ENCODE data around the gene TAS2R16. TPM values are rescaled to one million over a fixed set of nuclear protein-coding genes. Genes with fewer than 3 reads are reported as not detected.
"Not testable (repeated sequence)": the region's sequence is repeated elsewhere in the genome, so short reads cannot be mapped to it uniquely, and the experiment has no call there.

Gene TAS2R16
- total and polyA plus RNA-seq, 5 experiments from 2014 or later: not detected

DNA sequence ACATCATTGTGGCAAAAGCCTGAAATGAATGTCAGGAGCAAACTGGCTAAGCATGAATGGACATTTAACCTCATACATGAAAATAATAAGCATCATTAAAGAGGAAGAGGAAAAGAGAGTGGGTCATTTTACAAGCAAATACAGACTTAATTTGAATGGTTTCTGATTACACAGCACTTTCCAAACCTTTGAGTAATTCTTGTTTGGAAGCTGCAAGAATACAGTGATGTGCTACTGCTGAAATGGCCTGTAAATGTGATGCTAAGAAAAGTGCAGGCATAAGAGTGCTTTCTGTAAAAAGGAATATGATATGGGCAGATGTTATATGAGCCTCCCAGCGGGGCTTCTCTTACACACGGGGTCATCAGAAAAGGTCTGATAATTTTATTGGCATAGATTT is 30.2 kb downstream of the TAS2R16 start:
- POLR2A ChIA-PET: no interaction called here
- no peaks in the 10 kb centered on the region for H3K4me1 Mint-ChIP-seq
- H3K4me3 Mint-ChIP-seq: no peak overlapping the region
- H3K27me3 Mint-ChIP-seq: no peaks in the 10 kb centered on the region
- peaks cover 0 to 11% (median 0%) of the 10 kb centered on the region in 9 donors for H3K9me3 Mint-ChIP-seq
- no peak overlapping the region for H3K27ac Mint-ChIP-seq
- DNase-seq (no peak), ATAC-seq (no peak)
- H3K36me3 Mint-ChIP-seq: no peaks in the 10 kb centered on the region

DNA sequence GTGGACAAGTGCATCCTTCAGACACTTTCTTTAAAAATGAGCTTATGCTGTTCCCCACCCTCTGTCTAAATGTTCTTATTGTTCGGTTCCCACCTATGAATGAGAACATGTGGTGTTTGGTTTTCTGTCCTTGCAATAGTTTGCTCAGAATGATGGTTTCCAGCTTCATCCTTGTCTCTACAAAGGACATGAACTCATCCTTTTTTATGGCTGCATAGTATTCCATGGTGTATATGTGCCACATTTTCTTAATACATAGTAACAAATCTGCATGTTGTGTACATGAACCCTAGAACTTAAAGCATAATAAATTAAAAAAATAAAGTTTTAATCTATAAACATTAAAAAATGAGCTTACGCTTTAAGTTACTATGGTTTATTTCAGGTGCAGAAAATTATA is 41.8 kb downstream of the TAS2R16 start:
- H3K27ac Mint-ChIP-seq, H3K36me3 Mint-ChIP-seq, H3K4me1 Mint-ChIP-seq, ATAC-seq, POLR2A ChIA-PET, H3K4me3 Mint-ChIP-seq, DNase-seq, H3K27me3 Mint-ChIP-seq: not testable (repeated sequence)
- peaks cover 0 to 22% (median 7%) of the 10 kb centered on the region in 9 donors for H3K9me3 Mint-ChIP-seq

- no peak overlapping the region for H3K27ac Mint-ChIP-seq
- no peak for DNase-seq
- no peak for ATAC-seq
- H3K4me3 Mint-ChIP-seq: no peak overlapping the region
- no peaks in the 10 kb centered on the region for H3K36me3 Mint-ChIP-seq
- H3K4me1 Mint-ChIP-seq: no peaks in the 10 kb centered on the region
- POLR2A ChIA-PET: no interaction called here
- peaks cover 0 to 15% (median 5%) of the 10 kb centered on the region in 9 donors for H3K9me3 Mint-ChIP-seq
- no peaks in the 10 kb centered on the region for H3K27me3 Mint-ChIP-seq
Observed at GRCh38 chr7:122951006-122951405, 44.5 kb downstream of the TAS2R16 start.

- no peak overlapping the region for H3K27ac Mint-ChIP-seq
- no peaks in the 10 kb centered on the region for H3K4me1 Mint-ChIP-seq
- POLR2A ChIA-PET: no interaction called here
- ATAC-seq: no peak
- H3K9me3 Mint-ChIP-seq: peaks cover 0 to 8% (median under 1%) of the 10 kb centered on the region in 9 donors
- H3K4me3 Mint-ChIP-seq: no peak overlapping the region
- no peaks in the 10 kb centered on the region for H3K27me3 Mint-ChIP-seq
- H3K36me3 Mint-ChIP-seq: no peaks in the 10 kb centered on the region
- DNase-seq: no peak
Observed at GRCh38 chr7:122949186-122949585, 46.3 kb downstream of the TAS2R16 start.

Other genes starting within 250 kb of the TAS2R16 start
- not detected for gene CADPS2, start 109.2 kb downstream of the TAS2R16 start, total RNA-seq
- gene CADPS2, start 109.2 kb downstream of the TAS2R16 start, polyA plus RNA-seq: not detected
- not detected for gene SLC13A1, start 204.3 kb upstream of the TAS2R16 start, total RNA-seq
- not detected for gene SLC13A1, start 204.3 kb upstream of the TAS2R16 start, polyA plus RNA-seq

All from naive thymus-derived CD8-positive, alpha-beta T cell (primary cell).